Nephron progenitor cell (in vitro differentiated cells): ENCODE data around the gene PDCD4.
A peak's percentile ranks its signal among the peaks of the same experiment; 100 is the strongest.

Experiments used
- DNase-seq: peaks from one replicate; pipeline ENCODE4 v3.0.0; 2021
- H3K27ac Mint-ChIP-seq: 2 replicates; pipeline ENCODE4 v1.8.0; 2021; ENCODE audit warnings: mild to moderate bottlenecking, moderate library complexity, mixed read lengths
- H3K27me3 Mint-ChIP-seq: 2 replicates; pipeline ENCODE4 v1.8.0; 2021; ENCODE audit warnings: mild to moderate bottlenecking, low read depth, mixed read lengths; ENCODE audit not compliant: poor library complexity
- H3K36me3 Mint-ChIP-seq: 2 replicates; pipeline ENCODE4 v1.8.0; 2021; ENCODE audit warnings: low read depth, mixed read lengths
- H3K4me1 Mint-ChIP-seq: 2 replicates; pipeline ENCODE4 v1.8.0; 2021; ENCODE audit warnings: mixed read lengths
- H3K4me3 Mint-ChIP-seq: 2 replicates; pipeline ENCODE4 v1.8.0; 2021; ENCODE audit warnings: mild to moderate bottlenecking, moderate library complexity, mixed read lengths
- H3K9me3 Mint-ChIP-seq: 2 replicates; pipeline ENCODE4 v1.8.0; 2021; ENCODE audit warnings: mild to moderate bottlenecking, moderate library complexity, mixed read lengths
- TF ChIP-seq, protein P1 (sequence below): fragments of 200-600 bp; sonication (generic); IDR thresholded peaks from 2 replicates; pipeline ENCODE4 v1.5.0; 2021; ENCODE audit warnings: antibody characterized with exemption

The PDCD4 gene

DNA sequence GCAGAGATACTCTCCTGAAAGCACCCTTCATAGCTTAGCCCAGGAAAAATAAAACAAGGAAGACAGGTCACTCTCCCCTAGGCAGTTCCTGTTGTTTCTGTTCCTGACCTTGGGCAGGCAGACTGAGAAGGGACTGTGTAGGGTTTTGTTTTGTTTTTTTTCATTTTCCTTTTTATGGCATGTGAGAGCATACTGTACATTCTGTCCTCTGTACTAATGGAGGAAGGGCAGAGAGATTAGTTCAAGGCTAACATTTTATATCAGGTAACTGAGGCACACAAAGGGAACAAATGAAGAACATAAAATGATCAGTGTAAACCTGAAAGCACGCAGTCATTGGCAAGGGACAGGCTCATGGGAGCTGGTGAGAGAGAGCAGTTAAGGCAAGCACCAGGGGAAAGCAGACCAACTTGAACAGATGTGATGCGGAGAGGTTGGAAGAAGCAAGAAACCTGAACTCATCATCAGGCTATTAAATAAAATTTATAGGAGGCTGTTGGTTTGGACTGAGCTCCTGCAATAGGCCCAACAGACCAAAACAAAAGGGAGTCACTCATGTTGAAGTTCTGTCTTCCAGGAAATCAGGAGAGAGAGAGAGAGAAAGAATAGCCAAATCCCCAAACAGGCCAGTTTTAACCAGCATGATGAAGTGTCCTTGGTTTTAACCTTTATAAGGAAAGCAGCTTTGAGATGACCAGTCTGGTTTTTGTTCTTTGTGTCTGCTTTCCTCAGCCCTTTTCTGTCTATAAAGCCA is 34.1 kb upstream of the PDCD4 start:
- DNase-seq, result no peak
- TF ChIP-seq, protein P1, sequence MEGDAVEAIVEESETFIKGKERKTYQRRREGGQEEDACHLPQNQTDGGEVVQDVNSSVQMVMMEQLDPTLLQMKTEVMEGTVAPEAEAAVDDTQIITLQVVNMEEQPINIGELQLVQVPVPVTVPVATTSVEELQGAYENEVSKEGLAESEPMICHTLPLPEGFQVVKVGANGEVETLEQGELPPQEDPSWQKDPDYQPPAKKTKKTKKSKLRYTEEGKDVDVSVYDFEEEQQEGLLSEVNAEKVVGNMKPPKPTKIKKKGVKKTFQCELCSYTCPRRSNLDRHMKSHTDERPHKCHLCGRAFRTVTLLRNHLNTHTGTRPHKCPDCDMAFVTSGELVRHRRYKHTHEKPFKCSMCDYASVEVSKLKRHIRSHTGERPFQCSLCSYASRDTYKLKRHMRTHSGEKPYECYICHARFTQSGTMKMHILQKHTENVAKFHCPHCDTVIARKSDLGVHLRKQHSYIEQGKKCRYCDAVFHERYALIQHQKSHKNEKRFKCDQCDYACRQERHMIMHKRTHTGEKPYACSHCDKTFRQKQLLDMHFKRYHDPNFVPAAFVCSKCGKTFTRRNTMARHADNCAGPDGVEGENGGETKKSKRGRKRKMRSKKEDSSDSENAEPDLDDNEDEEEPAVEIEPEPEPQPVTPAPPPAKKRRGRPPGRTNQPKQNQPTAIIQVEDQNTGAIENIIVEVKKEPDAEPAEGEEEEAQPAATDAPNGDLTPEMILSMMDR, result no peak
- H3K9me3 Mint-ChIP-seq, result no peaks in the 10 kb centered on the region
- peak overlapping the region; percentile 47 for H3K27ac Mint-ChIP-seq
- H3K36me3 Mint-ChIP-seq, result no peaks in the 10 kb centered on the region
- no peaks in the 10 kb centered on the region for H3K27me3 Mint-ChIP-seq
- H3K4me3 Mint-ChIP-seq, result peak overlapping the region; percentile 15
- peaks cover 81% of the 10 kb centered on the region for H3K4me1 Mint-ChIP-seq

DNA sequence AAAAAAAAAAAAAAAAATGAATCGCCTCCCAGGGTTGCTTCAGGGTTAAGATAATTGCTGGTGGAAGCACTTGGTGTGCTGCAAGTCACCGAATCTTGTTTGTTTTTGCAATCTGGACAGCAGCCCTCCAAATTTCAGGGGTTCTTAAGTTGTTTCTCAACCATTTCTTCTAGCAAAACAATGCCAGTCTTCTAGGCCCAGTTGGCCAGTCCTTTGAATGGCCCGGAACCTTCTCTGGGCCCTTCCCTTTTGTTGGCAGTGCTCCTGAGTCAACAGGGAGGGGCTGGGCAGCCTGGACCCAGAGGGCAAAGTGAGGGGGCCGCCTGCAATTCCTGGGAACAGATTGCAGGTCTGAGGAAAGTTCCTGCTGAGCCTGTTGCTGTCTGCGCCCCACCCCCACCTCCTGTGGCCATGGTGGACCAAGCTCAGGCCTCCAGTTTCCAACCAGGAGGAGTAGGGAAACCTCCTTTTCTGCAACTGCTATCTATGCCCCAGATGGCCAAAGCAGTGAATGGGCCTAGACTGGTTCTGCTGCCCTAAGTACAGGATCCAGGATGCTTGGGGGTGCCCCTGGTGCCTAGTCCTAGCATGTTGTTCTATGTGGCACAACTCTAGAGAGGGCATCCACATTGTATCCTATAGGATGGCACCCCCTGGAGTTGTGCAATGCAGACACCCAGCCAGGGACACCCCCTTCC is 31.4 kb upstream of the PDCD4 start:
- Mint-ChIP-seq H3K27ac (no peak overlapping the region), H3K36me3 (no peaks in the 10 kb centered on the region), H3K4me1 (peaks cover 86% of the 10 kb centered on the region), H3K9me3 (no peaks in the 10 kb centered on the region), H3K4me3 (no peak overlapping the region), H3K27me3 (no peaks in the 10 kb centered on the region)
- no peak for DNase-seq
- TF ChIP-seq, protein P1, result no peak

DNA sequence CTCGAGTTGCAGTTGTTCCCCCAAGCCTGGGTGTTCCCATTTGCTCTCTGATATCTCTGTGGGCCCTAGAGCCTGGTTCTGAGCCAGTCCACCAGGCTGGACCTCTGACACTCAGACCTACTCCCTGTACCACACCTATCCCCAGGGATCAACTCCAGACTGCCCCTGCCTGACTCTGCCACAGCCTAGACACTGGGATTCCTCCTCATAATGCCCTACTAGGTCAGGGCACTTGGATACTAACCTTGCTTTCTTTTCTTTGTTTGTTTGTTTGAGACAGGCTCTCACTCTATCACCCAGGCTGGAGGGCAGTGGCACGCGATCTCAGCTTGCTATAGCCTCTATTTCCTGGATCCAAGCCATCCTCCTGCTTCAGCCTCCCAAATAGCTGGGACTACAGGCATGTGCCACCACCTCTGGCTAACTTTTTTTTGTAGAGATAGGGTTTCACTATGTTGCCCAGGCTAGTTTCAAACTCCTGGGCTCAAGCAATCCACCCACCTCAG is 30.8 kb upstream of the PDCD4 start:
- peaks cover 86% of the 10 kb centered on the region for H3K4me1 Mint-ChIP-seq
- no peaks in the 10 kb centered on the region for H3K36me3 Mint-ChIP-seq
- H3K27me3 Mint-ChIP-seq, result no peaks in the 10 kb centered on the region
- no peak for DNase-seq
- H3K9me3 Mint-ChIP-seq, result no peaks in the 10 kb centered on the region
- no peak overlapping the region for H3K4me3 Mint-ChIP-seq
- H3K27ac Mint-ChIP-seq, result peak overlapping the region; percentile 62
- TF ChIP-seq, protein P1, result no peak

GRCh38 chr10:110841767-110842267 is 29.9 kb upstream of the PDCD4 start:
- Mint-ChIP-seq H3K9me3 (no peaks in the 10 kb centered on the region), H3K27me3 (no peaks in the 10 kb centered on the region), H3K36me3 (no peaks in the 10 kb centered on the region), H3K4me3 (no peak overlapping the region), H3K27ac (peak overlapping the region; percentile 50), H3K4me1 (peaks cover 86% of the 10 kb centered on the region)
- TF ChIP-seq, protein P1, result no peak
- DNase-seq, result no peak

GRCh38 chr10:110842326-110842904 is 29.3 kb upstream of the PDCD4 start:
- TF ChIP-seq, protein P1, result no peak
- Mint-ChIP-seq H3K4me3 (no peak overlapping the region), H3K27me3 (peaks cover 1% of the 10 kb centered on the region), H3K4me1 (peaks cover 86% of the 10 kb centered on the region), H3K27ac (peak overlapping the region; percentile 50), H3K36me3 (no peaks in the 10 kb centered on the region), H3K9me3 (no peaks in the 10 kb centered on the region)
- no peak for DNase-seq
